ENCODE measurements around the gene MAGEF1.

DNA sequence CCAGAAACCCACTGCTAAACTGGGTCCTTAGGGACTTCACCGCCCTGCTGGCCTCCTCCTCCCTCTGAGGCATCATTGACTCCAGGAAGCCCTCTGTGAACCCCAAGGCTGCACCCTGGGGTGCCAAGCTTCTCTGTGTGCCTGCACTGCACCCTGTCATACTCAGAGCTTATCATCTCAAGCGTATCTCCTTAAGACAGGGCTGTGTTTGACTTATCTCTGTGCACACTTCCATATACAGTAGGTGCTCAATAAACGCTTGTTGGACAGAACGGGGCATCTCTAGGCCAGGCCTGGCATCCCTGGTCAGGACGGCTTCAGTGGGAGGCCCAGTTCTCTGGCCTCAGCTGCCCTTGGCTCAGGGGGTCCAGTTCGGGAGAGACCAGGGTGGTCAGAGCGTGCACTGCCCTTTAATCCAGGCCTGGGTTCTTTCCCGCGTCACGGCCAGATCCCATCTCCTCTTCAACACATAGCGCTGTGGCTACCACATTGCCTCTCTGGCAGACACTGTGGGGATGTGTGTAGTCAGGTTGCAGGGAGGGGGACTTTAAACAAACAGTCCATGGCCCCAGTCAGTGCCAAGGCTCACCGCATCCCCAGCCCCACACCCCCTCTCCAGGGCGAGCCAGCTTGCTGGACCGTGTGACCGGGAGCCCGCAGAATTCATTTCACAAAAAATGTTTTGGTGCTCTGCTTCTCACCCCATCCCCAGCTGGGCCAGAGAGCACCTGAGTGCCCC lies 33.4 kb downstream of the MAGEF1 start:
- no peak for TF ChIP-seq FOXP2 (optimal IDR thresholded peaks at IDR 0.05; ENCODE audit: borderline replicate concordance, extremely low read depth, extremely low read length, insufficient read depth)
- TF ChIP-seq POLR2AphosphoS5 (IDR thresholded peaks at IDR 0.05; ENCODE audit: low read depth, low read length): no peak
- no peak for TF ChIP-seq TAF1 (IDR thresholded peaks at IDR 0.05; ENCODE audit: borderline replicate concordance, insufficient read depth, low read length)
